ENCODE data around the gene HMOX2. TPM values are rescaled to one million over a fixed set of nuclear protein-coding genes. Genes with fewer than 3 reads are reported as not detected.

Gene HMOX2
- total RNA-seq, 4 donors from 2014 or later = 21.7 to 30.0 (median 28.4) TPM

DNA sequence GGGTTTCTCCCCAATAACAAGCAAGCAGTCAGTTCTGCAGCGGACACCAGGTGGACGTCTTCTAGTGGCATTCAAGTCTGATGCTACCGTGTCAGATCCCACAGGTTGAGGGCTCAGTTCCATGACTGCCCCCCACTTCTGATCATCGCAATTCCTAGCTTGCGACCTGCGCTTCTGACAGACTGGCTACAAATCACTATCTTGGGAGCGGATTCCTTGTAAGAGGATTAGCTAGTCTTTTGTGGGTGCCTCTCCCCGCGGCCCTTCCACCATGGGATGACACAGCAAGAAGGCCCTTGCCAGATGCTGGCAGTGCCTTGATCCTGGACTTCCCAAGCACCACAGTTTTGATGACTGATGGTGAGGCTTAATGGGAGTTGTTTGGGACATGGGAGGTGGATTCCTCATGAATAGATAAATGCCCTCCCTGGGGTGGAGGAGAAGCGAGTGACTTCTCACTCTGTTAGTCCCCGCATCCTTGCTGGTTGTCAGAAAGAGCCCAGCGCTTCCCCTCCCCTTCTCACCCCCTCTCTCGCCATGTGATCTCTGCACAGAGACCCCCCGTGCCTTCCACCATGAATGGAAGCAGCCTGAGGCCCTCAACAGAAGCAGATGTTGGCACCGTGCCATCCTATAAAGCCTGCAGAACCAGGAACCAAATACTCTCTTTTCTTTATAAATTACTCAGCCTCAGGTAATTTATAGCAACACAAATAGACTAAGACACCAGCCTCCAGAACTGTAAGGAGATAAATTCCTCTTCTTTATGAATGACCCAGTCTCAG lies 43.3 kb downstream of the HMOX2 start:
- ATAC-seq (no peak), DNase-seq (no peak)
- H3K4me1 ChIP-seq = peaks cover 35 to 70% of the 10 kb centered on the region in 2 donors
- in situ Hi-C loops (cut with MboI; ENCODE audit: low sequenced_read_pairs in 4 of 4) (loop anchor here in 1 of 4 donors (25.0 kb wide), 1 partner anchor 93 kb away; the partner anchor contains the start of genes MGRN1 and UBALD1), intact Hi-C loops (cut with DNase I; ENCODE audit: low total_unique reads) (no loop called here)
- no peak overlapping the region for H3K4me3 ChIP-seq
- TF ChIP-seq POLR2A (IDR thresholded peaks at IDR 0.05) = no peak
- TF ChIP-seq, protein P1, sequence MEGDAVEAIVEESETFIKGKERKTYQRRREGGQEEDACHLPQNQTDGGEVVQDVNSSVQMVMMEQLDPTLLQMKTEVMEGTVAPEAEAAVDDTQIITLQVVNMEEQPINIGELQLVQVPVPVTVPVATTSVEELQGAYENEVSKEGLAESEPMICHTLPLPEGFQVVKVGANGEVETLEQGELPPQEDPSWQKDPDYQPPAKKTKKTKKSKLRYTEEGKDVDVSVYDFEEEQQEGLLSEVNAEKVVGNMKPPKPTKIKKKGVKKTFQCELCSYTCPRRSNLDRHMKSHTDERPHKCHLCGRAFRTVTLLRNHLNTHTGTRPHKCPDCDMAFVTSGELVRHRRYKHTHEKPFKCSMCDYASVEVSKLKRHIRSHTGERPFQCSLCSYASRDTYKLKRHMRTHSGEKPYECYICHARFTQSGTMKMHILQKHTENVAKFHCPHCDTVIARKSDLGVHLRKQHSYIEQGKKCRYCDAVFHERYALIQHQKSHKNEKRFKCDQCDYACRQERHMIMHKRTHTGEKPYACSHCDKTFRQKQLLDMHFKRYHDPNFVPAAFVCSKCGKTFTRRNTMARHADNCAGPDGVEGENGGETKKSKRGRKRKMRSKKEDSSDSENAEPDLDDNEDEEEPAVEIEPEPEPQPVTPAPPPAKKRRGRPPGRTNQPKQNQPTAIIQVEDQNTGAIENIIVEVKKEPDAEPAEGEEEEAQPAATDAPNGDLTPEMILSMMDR (IDR thresholded peaks at IDR 0.05 in 4 of 5, conservative IDR thresholded peaks at IDR 0.05 in 1 of 5) = no peak
- H3K36me3 ChIP-seq = no peaks in the 10 kb centered on the region
- no peaks in the 10 kb centered on the region for H3K9me3 ChIP-seq
- H3K27me3 ChIP-seq = no peaks in the 10 kb centered on the region
- peak overlapping the region in 1 of 4 donors; percentile 6 for H3K27ac ChIP-seq

DNA sequence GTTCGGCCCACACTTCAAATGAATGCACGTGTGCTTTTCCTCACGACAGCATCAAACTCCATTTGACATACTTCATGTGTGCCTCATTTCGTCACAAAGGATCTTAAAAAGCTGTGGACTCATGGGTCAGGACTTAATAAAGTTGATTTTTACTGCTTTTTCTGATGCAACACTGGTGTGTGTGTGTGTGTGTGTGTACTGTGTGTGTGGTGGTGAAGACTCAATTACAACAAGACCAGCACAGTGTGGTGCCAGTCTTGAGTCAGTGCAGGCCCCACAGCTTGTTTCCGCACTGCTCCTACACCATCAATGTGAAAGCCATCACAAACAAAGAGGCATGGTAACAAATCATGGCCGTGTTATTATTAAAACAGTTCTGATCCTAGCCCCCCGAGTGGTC lies 44.7 kb downstream of the HMOX2 start:
- Histone ChIP-seq H3K27ac (peak overlapping the region in 1 of 4 donors; percentile 76), H3K4me1 (peaks cover 38 to 72% of the 10 kb centered on the region in 2 donors), H3K9me3 (no peaks in the 10 kb centered on the region), H3K4me3 (no peak overlapping the region), H3K36me3 (no peaks in the 10 kb centered on the region), H3K27me3 (no peaks in the 10 kb centered on the region)
- TF ChIP-seq, protein P1 (IDR thresholded peaks at IDR 0.05 in 4 of 5, conservative IDR thresholded peaks at IDR 0.05 in 1 of 5) = no peak
- no peak for TF ChIP-seq POLR2A (IDR thresholded peaks at IDR 0.05)
- ATAC-seq (no peak), DNase-seq (no peak)
- intact Hi-C loops (cut with DNase I; ENCODE audit: low total_unique reads) = no loop called here
- in situ Hi-C loops (cut with MboI; ENCODE audit: low sequenced_read_pairs in 4 of 4) = loop anchor here in 1 of 4 donors (25.0 kb wide), 1 partner anchor 91 kb away; the partner anchor contains the start of genes MGRN1 and UBALD1

DNA sequence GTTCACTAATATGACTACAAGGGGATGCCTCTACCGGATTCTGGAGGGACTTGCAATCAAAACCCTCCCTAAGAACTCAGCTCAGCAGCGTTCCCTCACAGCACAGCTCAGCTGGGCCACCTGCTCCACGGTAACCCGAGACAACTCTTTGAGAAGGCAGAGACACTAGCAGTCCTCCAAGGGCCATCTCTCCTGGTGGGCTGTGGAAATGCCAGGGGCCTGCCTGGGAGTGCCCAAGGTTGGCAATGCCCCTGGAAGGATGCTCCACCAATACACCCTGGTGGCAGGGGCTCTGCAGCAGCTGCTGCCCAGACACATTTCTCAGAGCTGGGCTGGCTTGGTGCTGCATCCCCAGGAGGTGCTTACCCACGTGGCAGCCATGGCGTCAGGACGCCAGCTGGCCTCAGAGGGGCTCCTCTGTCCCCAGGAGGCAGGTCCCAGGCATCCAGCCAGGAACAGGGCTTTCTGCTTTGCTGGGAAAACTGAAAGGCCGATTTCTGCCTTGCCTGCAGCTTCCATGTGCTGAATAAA lies 45.9 kb downstream of the HMOX2 start:
- TF ChIP-seq, protein P1 (IDR thresholded peaks at IDR 0.05 in 4 of 5, conservative IDR thresholded peaks at IDR 0.05 in 1 of 5) = peak in 1 of 5 experiments; percentile 5
- TF ChIP-seq POLR2A (IDR thresholded peaks at IDR 0.05) = no peak
- no peaks in the 10 kb centered on the region for H3K27me3 ChIP-seq
- in situ Hi-C loops (cut with MboI; ENCODE audit: low sequenced_read_pairs in 4 of 4) = loop anchor here in 1 of 4 donors (25.0 kb wide), 1 partner anchor 90 kb away; the partner anchor contains the start of genes MGRN1 and UBALD1
- H3K27ac ChIP-seq = peak overlapping the region; percentile 23 to 76 (median 62)
- H3K36me3 ChIP-seq = no peaks in the 10 kb centered on the region
- no peak overlapping the region for H3K4me3 ChIP-seq
- no peaks in the 10 kb centered on the region for H3K9me3 ChIP-seq
- ATAC-seq (peak; percentile 42 to 58), DNase-seq (peak in 1 of 2 donors; percentile 50)
- H3K4me1 ChIP-seq = peaks cover 40 to 68% of the 10 kb centered on the region in 2 donors
- intact Hi-C loops (cut with DNase I; ENCODE audit: low total_unique reads) = no loop called here

DNA sequence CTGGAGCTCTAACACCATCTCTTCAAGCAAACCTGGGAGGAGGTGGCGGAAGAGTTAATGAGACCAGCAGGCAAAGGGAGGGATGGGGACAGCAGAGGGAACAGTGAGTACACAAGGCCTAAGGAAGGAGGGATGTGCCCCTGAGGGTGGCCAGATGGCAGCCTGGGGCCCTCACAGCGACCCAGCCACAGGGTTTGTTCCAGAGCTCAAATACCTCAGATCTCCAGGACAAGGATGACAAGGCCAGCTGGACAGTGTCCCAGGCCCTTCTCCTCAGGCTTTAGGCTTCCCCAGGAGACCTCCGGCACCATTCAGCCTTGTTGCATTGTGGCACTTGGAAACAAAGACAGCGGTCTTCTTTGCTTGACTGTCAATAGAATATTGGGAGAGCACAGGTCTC lies 47.5 kb downstream of the HMOX2 start:
- intact Hi-C loops (cut with DNase I; ENCODE audit: low total_unique reads) (no loop called here), in situ Hi-C loops (cut with MboI; ENCODE audit: low sequenced_read_pairs in 4 of 4) (loop anchor here in 1 of 4 donors (25.0 kb wide), 1 partner anchor 89 kb away; the partner anchor contains the start of genes MGRN1 and UBALD1)
- Histone ChIP-seq H3K4me1 (peaks cover 40 to 67% of the 10 kb centered on the region in 2 donors), H3K27me3 (no peaks in the 10 kb centered on the region), H3K27ac (peak overlapping the region; percentile 13 to 76 (median 47)), H3K36me3 (no peaks in the 10 kb centered on the region), H3K9me3 (no peaks in the 10 kb centered on the region), H3K4me3 (no peak overlapping the region)
- DNase-seq (no peak), ATAC-seq (no peak)
- TF ChIP-seq, protein P1 (IDR thresholded peaks at IDR 0.05 in 4 of 5, conservative IDR thresholded peaks at IDR 0.05 in 1 of 5) = no peak
- no peak for TF ChIP-seq POLR2A (IDR thresholded peaks at IDR 0.05)
